AG04449 (cell line): ENCODE measurements around the gene RABGGTA.
A peak's percentile ranks its signal among the peaks of the same experiment; 100 is the strongest.

Experiments
- CTCF ChIA-PET: fragments of 350-600 bp; formaldehyde crosslinking; extraction: SDS; loops from one replicate; lab custom pipeline; 2021; ENCODE audit warnings: antibody characterized with exemption; lab: Yijun Ruan, JAX
- POLR2A ChIA-PET: fragments of 400-600, 350-600 bp; formaldehyde crosslinking; extraction: SDS; loops from one replicate; lab custom pipeline; 2020; ENCODE audit warnings: antibody characterized with exemption, inconsistent platforms; lab: Yijun Ruan, JAX
- DNase-seq: peaks from one replicate; pipeline ENCODE4 v3.0.0-alpha.2; 2010; ENCODE audit warnings: low read depth, low spot score
- H3K4me3 ChIP-seq: 2 replicates; pipeline ENCODE4 v1.5.1; 2011; ENCODE audit warnings: low read depth, mild to moderate bottlenecking, control low read depth, low read length
- TF ChIP-seq, protein P1 (sequence below): IDR thresholded peaks from one replicate; pipeline ENCODE4 v1.5.1; 2011; ENCODE audit warnings: mild to moderate bottlenecking, moderate library complexity, low read length, control low read depth, inconsistent platforms; ENCODE audit not compliant: insufficient read depth; ENCODE audit errors: missing control alignments

Gene RABGGTA, protein sequence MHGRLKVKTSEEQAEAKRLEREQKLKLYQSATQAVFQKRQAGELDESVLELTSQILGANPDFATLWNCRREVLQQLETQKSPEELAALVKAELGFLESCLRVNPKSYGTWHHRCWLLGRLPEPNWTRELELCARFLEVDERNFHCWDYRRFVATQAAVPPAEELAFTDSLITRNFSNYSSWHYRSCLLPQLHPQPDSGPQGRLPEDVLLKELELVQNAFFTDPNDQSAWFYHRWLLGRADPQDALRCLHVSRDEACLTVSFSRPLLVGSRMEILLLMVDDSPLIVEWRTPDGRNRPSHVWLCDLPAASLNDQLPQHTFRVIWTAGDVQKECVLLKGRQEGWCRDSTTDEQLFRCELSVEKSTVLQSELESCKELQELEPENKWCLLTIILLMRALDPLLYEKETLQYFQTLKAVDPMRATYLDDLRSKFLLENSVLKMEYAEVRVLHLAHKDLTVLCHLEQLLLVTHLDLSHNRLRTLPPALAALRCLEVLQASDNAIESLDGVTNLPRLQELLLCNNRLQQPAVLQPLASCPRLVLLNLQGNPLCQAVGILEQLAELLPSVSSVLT

DNA sequence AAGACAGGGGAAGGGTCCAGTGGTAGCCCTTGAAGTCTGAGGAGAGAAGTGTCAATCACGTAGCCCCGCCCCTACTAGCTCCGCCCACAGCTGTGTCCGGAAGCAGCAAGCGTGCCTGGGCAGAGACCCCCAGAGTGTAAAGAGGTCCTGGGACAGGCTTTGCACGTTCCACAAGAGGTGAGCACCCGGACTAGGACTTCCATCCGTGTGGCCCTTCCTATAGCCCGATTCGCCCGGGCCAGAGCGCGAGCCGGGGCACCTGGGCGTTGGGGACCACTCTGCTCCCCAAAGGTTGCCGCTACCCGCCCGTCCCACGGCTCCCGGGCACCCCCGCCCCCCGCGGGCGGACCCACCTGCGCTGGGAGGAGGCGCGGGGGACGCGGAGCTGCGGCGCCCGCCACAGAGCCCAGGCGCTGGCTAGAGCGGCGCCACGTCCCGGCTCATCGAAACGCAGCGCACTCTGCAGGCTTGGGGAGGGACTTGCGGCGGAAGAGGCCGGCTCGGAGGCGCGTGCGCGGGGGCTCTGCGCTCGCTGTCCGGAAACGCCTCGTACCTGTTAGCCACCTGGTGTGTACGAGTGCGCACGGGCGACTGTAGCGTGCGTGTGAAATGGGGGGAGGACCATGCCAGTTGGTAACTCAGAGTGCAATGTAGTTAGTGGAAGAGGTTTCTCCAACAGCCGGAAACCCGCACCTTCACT, at the start of gene RABGGTA:
RABGGTA (minus strand) TSS at position 464 of the 700 bp plus-strand sequence. CDS start 482 bp downstream, outside the sequence.
- POLR2A ChIA-PET = interaction anchor here (0.9 to 2.2 kb wide), 10 partner anchors 9 to 83 kb away, joined by 3 to 27 read pairs (median 4); partner anchors contain the start of genes CHMP4A, CIDEB, DHRS1 and IPO4
- DNase-seq = no peak
- TF ChIP-seq, protein P1, sequence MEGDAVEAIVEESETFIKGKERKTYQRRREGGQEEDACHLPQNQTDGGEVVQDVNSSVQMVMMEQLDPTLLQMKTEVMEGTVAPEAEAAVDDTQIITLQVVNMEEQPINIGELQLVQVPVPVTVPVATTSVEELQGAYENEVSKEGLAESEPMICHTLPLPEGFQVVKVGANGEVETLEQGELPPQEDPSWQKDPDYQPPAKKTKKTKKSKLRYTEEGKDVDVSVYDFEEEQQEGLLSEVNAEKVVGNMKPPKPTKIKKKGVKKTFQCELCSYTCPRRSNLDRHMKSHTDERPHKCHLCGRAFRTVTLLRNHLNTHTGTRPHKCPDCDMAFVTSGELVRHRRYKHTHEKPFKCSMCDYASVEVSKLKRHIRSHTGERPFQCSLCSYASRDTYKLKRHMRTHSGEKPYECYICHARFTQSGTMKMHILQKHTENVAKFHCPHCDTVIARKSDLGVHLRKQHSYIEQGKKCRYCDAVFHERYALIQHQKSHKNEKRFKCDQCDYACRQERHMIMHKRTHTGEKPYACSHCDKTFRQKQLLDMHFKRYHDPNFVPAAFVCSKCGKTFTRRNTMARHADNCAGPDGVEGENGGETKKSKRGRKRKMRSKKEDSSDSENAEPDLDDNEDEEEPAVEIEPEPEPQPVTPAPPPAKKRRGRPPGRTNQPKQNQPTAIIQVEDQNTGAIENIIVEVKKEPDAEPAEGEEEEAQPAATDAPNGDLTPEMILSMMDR = peak; percentile 97
- peak within 1 kb of the TSS; percentile 98 for H3K4me3 ChIP-seq
- CTCF ChIA-PET = interaction anchor here (0.6 to 6.1 kb wide), 22 partner anchors 10 to 166 kb away, joined by 3 to 57 read pairs (median 6); partner anchors contain the start of genes CHMP4A, CIDEB, DHRS1 and IRF9

DNA sequence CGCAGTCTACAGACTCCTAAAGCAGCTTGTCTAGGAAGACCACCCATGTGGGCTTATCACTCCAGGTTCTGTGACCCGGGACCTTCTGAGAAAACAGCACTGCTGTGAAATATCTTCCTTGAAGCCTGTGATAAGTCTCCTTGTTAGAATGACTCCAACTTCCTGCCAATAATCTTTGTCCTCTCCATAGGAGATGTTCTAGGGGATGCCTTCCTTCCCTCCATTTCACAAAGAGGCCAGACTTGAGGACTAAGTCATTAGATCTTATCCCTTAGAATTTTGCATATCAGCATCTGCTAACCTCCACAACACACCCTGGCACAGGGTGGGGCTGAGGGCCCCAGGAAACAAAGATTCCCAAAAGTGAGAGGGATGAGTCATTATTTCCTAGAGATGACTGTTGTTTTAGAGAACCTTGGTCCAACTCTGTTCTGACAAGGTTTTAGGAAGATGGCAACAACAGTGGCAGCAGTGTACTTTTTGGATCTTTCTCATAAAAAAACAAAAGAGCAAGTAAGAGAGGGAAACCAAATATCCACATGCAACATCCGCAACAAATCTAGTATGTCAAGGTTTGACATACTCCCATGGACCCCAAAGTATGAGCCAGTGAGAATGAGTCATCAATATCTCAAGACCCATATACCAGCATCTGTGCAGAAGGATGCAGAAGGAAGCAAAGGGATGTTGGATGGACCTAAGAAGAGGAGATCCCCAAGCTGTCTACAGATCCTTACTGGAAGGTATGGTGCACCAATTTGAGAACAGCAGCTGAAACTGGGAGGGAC, 45.9 kb upstream of the RABGGTA start:
- CTCF ChIA-PET = interaction anchor here (0.8 to 37.5 kb wide), 9 partner anchors 8 to 226 kb away, joined by 3 to 1633 read pairs (median 6); partner anchors contain the start of genes ADCY4, CBLN3, CIDEB and DHRS1
- DNase-seq = no peak
- H3K4me3 ChIP-seq = no peak overlapping the region
- TF ChIP-seq, protein P1 = no peak
- POLR2A ChIA-PET = interaction anchor here (1.6 kb wide), 1 partner anchor 120 kb away, joined by 5 read pairs; no protein-coding TSS in a partner anchor

DNA sequence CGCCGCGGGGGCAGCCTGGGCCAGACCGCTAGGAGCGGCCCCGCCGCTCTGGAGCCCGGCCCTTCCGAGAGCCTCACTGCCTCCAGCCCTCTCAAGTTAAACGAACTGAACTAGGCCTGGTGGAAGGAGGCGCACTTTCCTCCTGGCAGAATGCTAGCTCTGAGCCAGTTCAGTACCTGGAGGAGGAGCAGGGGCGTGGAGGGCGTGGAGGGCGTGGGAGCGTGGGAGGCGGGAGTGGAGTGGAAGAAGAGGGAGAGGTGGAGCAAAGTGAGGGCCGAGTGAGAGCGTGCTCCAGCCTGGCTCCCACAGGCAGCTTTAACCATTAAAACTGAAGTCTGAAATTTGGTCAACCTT, 45.2 kb upstream of the RABGGTA start:
- ChIA-PET POLR2A (no interaction called here), CTCF (interaction anchor here (0.8 to 37.5 kb wide), 7 partner anchors 8 to 225 kb away, joined by 3 to 1633 read pairs (median 6); partner anchors contain the start of genes ADCY4, CBLN3, CIDEB and DHRS1)
- TF ChIP-seq, protein P1 = no peak
- no peak overlapping the region for H3K4me3 ChIP-seq
- no peak for DNase-seq

DNA sequence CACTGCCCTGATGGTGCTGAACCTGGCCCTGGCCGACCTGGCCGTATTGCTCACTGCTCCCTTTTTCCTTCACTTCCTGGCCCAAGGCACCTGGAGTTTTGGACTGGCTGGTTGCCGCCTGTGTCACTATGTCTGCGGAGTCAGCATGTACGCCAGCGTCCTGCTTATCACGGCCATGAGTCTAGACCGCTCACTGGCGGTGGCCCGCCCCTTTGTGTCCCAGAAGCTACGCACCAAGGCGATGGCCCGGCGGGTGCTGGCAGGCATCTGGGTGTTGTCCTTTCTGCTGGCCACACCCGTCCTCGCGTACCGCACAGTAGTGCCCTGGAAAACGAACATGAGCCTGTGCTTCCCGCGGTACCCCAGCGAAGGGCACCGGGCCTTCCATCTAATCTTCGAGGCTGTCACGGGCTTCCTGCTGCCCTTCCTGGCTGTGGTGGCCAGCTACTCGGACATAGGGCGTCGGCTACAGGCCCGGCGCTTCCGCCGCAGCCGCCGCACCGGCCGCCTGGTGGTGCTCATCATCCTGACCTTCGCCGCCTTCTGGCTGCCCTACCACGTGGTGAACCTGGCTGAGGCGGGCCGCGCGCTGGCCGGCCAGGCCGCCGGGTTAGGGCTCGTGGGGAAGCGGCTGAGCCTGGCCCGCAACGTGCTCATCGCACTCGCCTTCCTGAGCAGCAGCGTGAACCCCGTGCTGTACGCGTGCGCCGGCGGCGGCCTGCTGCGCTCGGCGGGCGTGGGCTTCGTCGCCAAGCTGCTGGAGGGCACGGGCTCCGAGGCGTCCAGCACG, 44.6 kb upstream of the RABGGTA start:
- no peak for DNase-seq
- POLR2A ChIA-PET = no interaction called here
- CTCF ChIA-PET = interaction anchor here (1.1 to 37.5 kb wide), 6 partner anchors 9 to 111 kb away, joined by 3 to 1633 read pairs (median 60); partner anchors contain the start of genes ADCY4, CBLN3, CIDEB and DHRS1
- H3K4me3 ChIP-seq = no peak overlapping the region
- TF ChIP-seq, protein P1 = peak; percentile 10

DNA sequence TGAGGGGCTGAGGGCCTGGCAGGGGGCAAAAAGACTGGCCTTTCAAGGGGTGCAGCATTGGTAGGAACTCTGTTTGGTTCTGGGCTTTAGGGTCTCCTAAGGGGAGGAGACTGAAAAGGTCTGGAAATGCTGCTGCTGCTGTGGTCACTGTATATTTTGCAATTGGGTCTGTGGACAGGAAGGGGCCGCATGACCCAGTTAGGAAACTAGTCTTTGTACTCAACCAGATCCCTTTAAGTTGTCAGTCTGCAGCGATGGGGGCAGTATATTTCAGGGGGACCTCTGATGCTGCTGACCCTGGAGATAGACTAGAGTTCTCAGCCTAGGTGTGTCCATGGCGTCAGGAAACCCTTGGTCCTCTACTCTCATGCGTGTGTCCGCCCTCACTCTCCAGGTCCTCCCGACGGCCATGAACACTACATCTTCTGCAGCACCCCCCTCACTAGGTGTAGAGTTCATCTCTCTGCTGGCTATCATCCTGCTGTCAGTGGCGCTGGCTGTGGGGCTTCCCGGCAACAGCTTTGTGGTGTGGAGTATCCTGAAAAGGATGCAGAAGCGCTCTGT, 43.9 kb upstream of the RABGGTA start:
- POLR2A ChIA-PET = no interaction called here
- no peak for DNase-seq
- CTCF ChIA-PET = interaction anchor here (10.6 to 37.5 kb wide), 4 partner anchors 11 to 118 kb away, joined by 114 to 1633 read pairs (median 534); partner anchors contain the start of genes ADCY4, CBLN3, CIDEB and DHRS1
- TF ChIP-seq, protein P1 = no peak
- H3K4me3 ChIP-seq = no peak overlapping the region
